ENCODE measurements around the gene GON4L.

The GON4L gene

DNA sequence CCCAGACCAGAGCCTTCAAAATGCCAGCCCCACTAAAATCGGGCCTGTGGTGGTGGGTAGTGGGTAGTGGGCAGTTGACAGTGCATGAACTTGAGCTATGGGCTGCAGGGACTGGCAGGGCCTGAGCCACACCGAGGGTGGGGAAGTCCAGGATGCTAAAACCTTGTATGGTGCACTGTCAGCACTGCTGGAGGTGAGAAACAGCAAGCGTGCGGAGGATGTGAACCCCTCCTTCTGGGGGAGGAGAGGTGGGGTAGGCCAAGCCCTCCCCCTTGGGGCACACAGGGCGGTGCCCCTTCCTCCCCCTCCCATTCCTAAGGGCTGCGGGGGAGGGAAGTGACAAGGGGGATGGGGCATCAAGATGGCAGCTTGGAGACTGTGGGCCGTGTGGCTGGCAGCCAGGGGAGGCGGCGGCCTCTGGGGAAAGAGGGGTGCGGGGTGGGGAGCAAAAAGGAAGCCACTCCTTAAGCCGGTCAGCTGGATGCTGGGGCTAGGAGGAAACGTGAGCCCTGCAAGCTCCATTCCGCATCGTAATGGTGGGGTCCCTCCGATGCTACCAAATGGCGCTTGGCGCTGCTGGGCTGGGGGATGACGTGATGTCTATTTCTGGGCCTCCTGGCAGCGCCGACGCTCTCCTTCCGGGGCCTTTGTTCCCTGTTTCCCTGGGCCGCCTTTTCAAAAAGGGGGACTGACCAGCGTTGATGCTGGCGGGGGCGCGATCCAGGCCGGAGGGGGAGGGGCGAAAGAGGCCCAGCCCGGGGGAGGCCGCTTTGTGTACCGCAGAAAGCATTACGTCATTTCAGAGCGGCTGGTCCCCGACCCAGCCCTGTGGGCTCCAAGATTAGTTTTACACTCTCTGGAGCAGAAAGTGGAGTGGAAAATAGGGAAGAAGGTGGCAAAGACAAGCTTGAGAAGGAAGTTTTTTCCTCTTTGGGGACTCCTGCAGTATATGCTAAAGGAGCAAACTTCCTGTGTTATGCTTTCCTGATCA lies 3.2 kb upstream of the GON4L start:
- Histone ChIP-seq H3K36me3 (ENCODE audit: control insufficient read depth in 4 of 4, insufficient read depth in 4 of 4, low read length in 3 of 4) (peaks cover 0 to 3% (median 1%) of the 10 kb centered on the region in 4 experiments), H3K27me3 (replicated peaks in 2 of 5; ENCODE audit: control insufficient read depth in 4 of 5, insufficient read depth in 5 of 5, low read length in 4 of 5) (no peaks in the 10 kb centered on the region), H3K4me1 (ENCODE audit: control extremely low read depth in 1 of 4, control insufficient read depth in 4 of 4, insufficient read depth in 4 of 4, low read length in 3 of 4) (peaks cover 8 to 42% (median 29%) of the 10 kb centered on the region in 4 experiments), H3K9me3 (ENCODE audit: control extremely low read depth in 1 of 5, control insufficient read depth in 4 of 5, insufficient read depth in 2 of 5, low read depth in 1 of 5, low read length in 4 of 5) (no peaks in the 10 kb centered on the region), H3K4me3 (ENCODE audit: control insufficient read depth in 1 of 7, extremely low read depth in 1 of 7, insufficient read depth in 4 of 7, low read depth in 2 of 7, low read length in 6 of 7) (peak overlapping the region; percentile 57 to 89 (median 75)), H3K27ac (ENCODE audit: insufficient read depth in 1 of 2, low read depth in 1 of 2, low read length in 2 of 2, poor library complexity in 1 of 2, severe bottlenecking in 2 of 2) (peak overlapping the region; percentile 86 to 93)
- peak; percentile 84 to 95 (median 93) for DNase-seq
- POLR2A ChIA-PET: interaction anchor here (0.6 to 1.3 kb wide), 5 partner anchors 9 to 49 kb away, joined by 3 to 4 read pairs (median 3); no protein-coding TSS in a partner anchor
- CTCF ChIA-PET: interaction anchor here (0.6 kb wide), 1 partner anchor 44 kb away, joined by 3 read pairs; no protein-coding TSS in a partner anchor
- 0% methylated on average over 31 of the region's 35 CpGs for WGBS (ENCODE audit: insufficient coverage)

DNA sequence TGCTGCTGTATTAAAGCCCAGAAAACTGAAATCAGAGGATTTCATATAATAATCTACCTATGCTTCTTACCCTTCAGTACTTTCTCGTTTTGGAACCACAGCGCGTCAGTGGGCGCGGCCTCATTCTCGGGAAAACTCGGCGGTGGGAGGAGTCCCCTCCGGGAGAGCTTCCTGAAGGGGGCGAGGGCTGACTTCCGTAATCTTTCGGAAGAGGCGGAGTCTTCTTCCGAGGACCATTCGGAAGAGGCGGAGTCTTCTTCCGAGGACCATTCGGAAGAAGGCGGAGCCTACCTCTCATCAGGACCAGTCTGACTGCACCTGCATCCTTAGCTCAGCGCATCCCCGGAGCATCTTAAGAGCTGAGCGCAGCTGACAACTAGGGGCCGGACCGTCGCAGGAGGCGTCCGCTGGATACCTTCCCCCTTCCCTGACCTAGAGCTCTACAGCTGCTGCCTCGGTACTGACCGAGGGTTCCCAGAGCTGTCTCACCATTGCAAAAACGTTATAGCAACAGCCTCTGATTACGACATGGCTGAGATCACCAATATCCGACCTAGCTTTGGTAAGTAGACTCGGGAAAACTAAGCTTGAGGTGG lies 2.3 kb upstream of the GON4L start, which contains the start of gene SYT11:
TSS of gene SYT11 (plus strand) at position 334 of the 596 bp plus-strand sequence. CDS start at position 529, 195 bp downstream.
- peak; percentile 95 to 97 (median 97) for DNase-seq
- H3K27ac ChIP-seq (ENCODE audit: insufficient read depth in 1 of 2, low read depth in 1 of 2, low read length in 2 of 2, poor library complexity in 1 of 2, severe bottlenecking in 2 of 2): peak within 1 kb of the TSS; percentile 86 to 93
- ChIA-PET CTCF (no interaction called here), POLR2A (interaction anchor here (0.7 to 1.3 kb wide), 5 partner anchors 8 to 50 kb away, joined by 3 to 5 read pairs (median 3); no protein-coding TSS in a partner anchor)
- H3K4me3 ChIP-seq (ENCODE audit: control insufficient read depth in 1 of 7, extremely low read depth in 1 of 7, insufficient read depth in 4 of 7, low read depth in 2 of 7, low read length in 6 of 7): peak within 1 kb of the TSS; percentile 57 to 89 (median 75)
- peaks cover 0 to 8% (median 5%) of the 10 kb centered on the region in 4 experiments for H3K36me3 ChIP-seq (ENCODE audit: control insufficient read depth in 4 of 4, insufficient read depth in 4 of 4, low read length in 3 of 4)
- no peaks in the 10 kb centered on the region for H3K27me3 ChIP-seq (replicated peaks in 2 of 5; ENCODE audit: control insufficient read depth in 4 of 5, insufficient read depth in 5 of 5, low read length in 4 of 5)
- peaks cover 8 to 42% (median 29%) of the 10 kb centered on the region in 4 experiments for H3K4me1 ChIP-seq (ENCODE audit: control extremely low read depth in 1 of 4, control insufficient read depth in 4 of 4, insufficient read depth in 4 of 4, low read length in 3 of 4)
- H3K9me3 ChIP-seq (ENCODE audit: control extremely low read depth in 1 of 5, control insufficient read depth in 4 of 5, insufficient read depth in 2 of 5, low read depth in 1 of 5, low read length in 4 of 5): no peaks in the 10 kb centered on the region
- 0% methylated on average over 33 of the region's 33 CpGs for WGBS (ENCODE audit: insufficient coverage)

DNA sequence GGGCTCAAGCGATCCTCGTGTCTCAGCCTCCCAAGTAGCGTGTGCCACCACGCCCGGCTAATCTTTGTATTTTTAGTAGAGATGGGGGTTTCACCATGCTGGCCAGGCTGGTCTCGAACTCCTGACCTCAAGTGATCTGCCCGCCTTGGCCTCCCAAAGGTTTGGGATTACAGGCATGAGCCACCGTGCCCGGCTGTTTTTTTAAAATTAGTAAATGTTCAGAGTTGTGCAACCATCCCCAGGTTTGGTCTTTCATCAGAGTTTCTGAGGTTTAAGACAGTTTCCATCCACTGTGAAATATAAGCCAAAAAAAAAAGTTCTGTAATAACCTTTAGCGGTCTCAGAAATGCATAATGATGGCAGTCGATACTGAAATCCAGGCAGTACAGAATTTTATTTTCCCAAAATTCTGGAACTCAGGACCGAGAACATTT lies 1.8 kb upstream of the GON4L start:
- ChIA-PET CTCF (interaction anchor here (0.8 kb wide), 1 partner anchor 609 kb away, joined by 4 read pairs; no protein-coding TSS in a partner anchor), POLR2A (interaction anchor here (0.7 to 1.0 kb wide), 3 partner anchors 7 to 46 kb away, joined by 3 to 5 read pairs (median 4); no protein-coding TSS in a partner anchor)
- no peaks in the 10 kb centered on the region for H3K27me3 ChIP-seq (replicated peaks in 2 of 5; ENCODE audit: control insufficient read depth in 4 of 5, insufficient read depth in 5 of 5, low read length in 4 of 5)
- H3K36me3 ChIP-seq (ENCODE audit: control insufficient read depth in 4 of 4, insufficient read depth in 4 of 4, low read length in 3 of 4): peaks cover 0 to 14% (median 6%) of the 10 kb centered on the region in 4 experiments
- H3K4me1 ChIP-seq (ENCODE audit: control extremely low read depth in 1 of 4, control insufficient read depth in 4 of 4, insufficient read depth in 4 of 4, low read length in 3 of 4): peaks cover 8 to 42% (median 29%) of the 10 kb centered on the region in 4 experiments
- WGBS (ENCODE audit: insufficient coverage): 37% methylated on average over 6 of the region's 12 CpGs
- H3K9me3 ChIP-seq (ENCODE audit: control extremely low read depth in 1 of 5, control insufficient read depth in 4 of 5, insufficient read depth in 2 of 5, low read depth in 1 of 5, low read length in 4 of 5): no peaks in the 10 kb centered on the region
- no peak for DNase-seq
- H3K27ac ChIP-seq (ENCODE audit: insufficient read depth in 1 of 2, low read depth in 1 of 2, low read length in 2 of 2, poor library complexity in 1 of 2, severe bottlenecking in 2 of 2): peak overlapping the region; percentile 56 to 83
- peak overlapping the region in 6 of 7 experiments; percentile 48 to 89 (median 76) for H3K4me3 ChIP-seq (ENCODE audit: control insufficient read depth in 1 of 7, extremely low read depth in 1 of 7, insufficient read depth in 4 of 7, low read depth in 2 of 7, low read length in 6 of 7)

DNA sequence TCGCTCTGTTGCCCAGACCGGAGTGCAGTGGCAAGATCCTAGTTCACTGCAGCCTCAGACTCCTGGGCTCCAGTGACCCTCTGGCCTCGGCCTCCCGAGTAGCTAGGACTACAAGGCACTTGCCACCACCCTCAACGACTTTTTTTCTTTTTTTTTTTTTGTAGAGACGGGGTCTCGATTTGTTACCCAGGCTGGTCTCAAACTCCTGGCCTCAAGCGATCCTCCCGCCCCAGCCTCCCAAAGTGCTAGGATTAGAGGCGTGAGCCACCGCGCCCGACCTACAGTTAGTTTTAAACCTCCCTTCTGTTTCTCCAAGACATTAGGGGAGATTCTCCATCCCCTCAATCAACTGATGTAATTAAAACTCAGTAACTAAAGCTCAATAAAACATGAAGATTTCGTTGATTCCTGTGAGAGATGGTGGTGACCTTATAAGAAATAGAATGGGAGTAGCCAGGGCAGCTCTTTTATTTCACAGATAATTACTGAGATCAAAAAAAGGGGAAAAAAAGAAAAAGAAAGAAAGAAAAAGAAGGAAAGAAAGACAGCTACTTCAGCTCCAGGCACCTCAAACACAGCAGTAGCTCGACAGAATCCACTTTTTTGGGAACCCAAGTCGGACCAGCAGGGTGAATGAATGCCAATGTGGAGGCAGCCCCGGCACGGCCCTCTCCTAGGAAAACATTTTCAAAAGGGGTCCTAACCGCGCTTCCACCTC lies 598 bp downstream of the GON4L start:
- ChIA-PET CTCF (interaction anchor here (0.7 to 1.0 kb wide), 2 partner anchors 15 to 26 kb away, joined by 3 read pairs; no protein-coding TSS in a partner anchor), POLR2A (interaction anchor here (1.5 kb wide), 1 partner anchor 53 kb away, joined by 5 read pairs; no protein-coding TSS in a partner anchor)
- peak overlapping the region; percentile 88 to 96 for H3K27ac ChIP-seq (ENCODE audit: insufficient read depth in 1 of 2, low read depth in 1 of 2, low read length in 2 of 2, poor library complexity in 1 of 2, severe bottlenecking in 2 of 2)
- H3K27me3 ChIP-seq (replicated peaks in 2 of 5; ENCODE audit: control insufficient read depth in 4 of 5, insufficient read depth in 5 of 5, low read length in 4 of 5): no peaks in the 10 kb centered on the region
- H3K4me3 ChIP-seq (ENCODE audit: control insufficient read depth in 1 of 7, extremely low read depth in 1 of 7, insufficient read depth in 4 of 7, low read depth in 2 of 7, low read length in 6 of 7): peak overlapping the region; percentile 56 to 94 (median 90)
- H3K4me1 ChIP-seq (ENCODE audit: control extremely low read depth in 1 of 4, control insufficient read depth in 4 of 4, insufficient read depth in 4 of 4, low read length in 3 of 4): peaks cover 8 to 42% (median 29%) of the 10 kb centered on the region in 4 experiments
- 43% methylated on average over 10 of the region's 20 CpGs for WGBS (ENCODE audit: insufficient coverage)
- no peak for DNase-seq
- no peaks in the 10 kb centered on the region for H3K9me3 ChIP-seq (ENCODE audit: control extremely low read depth in 1 of 5, control insufficient read depth in 4 of 5, insufficient read depth in 2 of 5, low read depth in 1 of 5, low read length in 4 of 5)
- H3K36me3 ChIP-seq (ENCODE audit: control insufficient read depth in 4 of 4, insufficient read depth in 4 of 4, low read length in 3 of 4): peaks cover 9 to 32% (median 21%) of the 10 kb centered on the region in 4 experiments

DNA sequence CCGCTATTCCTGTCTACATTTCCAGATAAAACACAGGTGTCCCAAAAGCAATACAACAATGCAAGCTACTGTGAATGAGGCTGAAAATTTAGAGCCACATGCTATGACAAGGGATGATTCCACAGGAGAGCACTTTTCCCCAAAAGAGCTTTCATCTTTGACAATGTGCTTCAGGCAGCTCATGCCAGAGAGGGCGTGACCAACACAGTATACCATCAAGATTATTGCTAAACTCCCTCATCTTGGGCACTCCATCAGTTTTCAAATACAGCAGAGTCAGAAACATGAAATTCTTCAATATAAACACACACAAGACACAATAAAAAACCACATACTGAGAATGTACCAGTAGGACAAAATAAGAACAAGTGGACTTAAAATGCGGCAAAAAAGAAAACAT lies 6.7 kb downstream of the GON4L start:
- POLR2A ChIA-PET: interaction anchor here (0.6 kb wide), 1 partner anchor 534 kb away, joined by 3 read pairs; no protein-coding TSS in a partner anchor
- Histone ChIP-seq H3K27me3 (replicated peaks in 2 of 5; ENCODE audit: control insufficient read depth in 4 of 5, insufficient read depth in 5 of 5, low read length in 4 of 5) (no peaks in the 10 kb centered on the region), H3K4me1 (ENCODE audit: control extremely low read depth in 1 of 4, control insufficient read depth in 4 of 4, insufficient read depth in 4 of 4, low read length in 3 of 4) (peaks cover 0 to 3% (median 1%) of the 10 kb centered on the region in 4 experiments), H3K4me3 (ENCODE audit: control insufficient read depth in 1 of 7, extremely low read depth in 1 of 7, insufficient read depth in 4 of 7, low read depth in 2 of 7, low read length in 6 of 7) (no peak overlapping the region), H3K36me3 (ENCODE audit: control insufficient read depth in 4 of 4, insufficient read depth in 4 of 4, low read length in 3 of 4) (peaks cover 22 to 49% (median 28%) of the 10 kb centered on the region in 4 experiments), H3K9me3 (ENCODE audit: control extremely low read depth in 1 of 5, control insufficient read depth in 4 of 5, insufficient read depth in 2 of 5, low read depth in 1 of 5, low read length in 4 of 5) (no peaks in the 10 kb centered on the region), H3K27ac (ENCODE audit: insufficient read depth in 1 of 2, low read depth in 1 of 2, low read length in 2 of 2, poor library complexity in 1 of 2, severe bottlenecking in 2 of 2) (peak overlapping the region in 1 of 2 experiments; percentile 34)
- CTCF ChIA-PET: interaction anchor here (1.3 kb wide), 1 partner anchor 29 kb away, joined by 3 read pairs; no protein-coding TSS in a partner anchor
- no peak for DNase-seq
- WGBS (ENCODE audit: insufficient coverage): 100% methylated on average over 1 of the region's 3 CpGs

DNA sequence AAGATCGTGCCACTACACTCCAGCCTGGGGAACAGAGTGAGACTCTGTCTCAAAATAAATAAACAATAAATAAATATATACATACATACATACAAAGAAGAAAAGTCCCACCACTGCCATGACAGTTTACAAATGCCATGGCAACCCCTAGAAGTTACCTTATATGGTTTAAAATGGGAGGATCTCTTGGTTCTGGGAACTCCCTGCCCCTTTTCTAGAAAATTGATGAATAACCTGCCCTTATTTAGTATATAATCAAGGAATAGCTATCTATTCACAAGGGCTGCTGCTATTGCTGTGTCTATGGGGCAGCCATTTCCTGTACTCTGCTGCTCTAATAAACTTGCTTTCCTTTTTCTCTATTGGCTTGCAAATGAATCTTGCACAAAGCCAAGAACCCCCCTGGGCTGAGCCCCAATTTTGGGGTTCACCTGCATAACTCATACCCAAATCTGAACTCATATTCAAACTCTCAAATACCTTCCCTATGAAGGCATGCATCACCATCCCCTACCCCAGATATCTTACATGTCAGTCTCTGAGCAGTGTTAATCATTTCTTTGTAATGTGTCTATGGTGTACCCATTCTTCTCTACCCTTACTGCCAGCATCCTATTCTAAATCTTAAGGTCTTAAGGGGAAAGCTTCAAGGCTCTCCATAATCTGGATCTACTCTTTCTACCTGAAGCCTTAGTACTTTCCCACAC lies 9.0 kb downstream of the GON4L start:
- Histone ChIP-seq H3K4me3 (ENCODE audit: control insufficient read depth in 1 of 7, extremely low read depth in 1 of 7, insufficient read depth in 4 of 7, low read depth in 2 of 7, low read length in 6 of 7) (no peak overlapping the region), H3K9me3 (ENCODE audit: control extremely low read depth in 1 of 5, control insufficient read depth in 4 of 5, insufficient read depth in 2 of 5, low read depth in 1 of 5, low read length in 4 of 5) (no peaks in the 10 kb centered on the region), H3K27ac (ENCODE audit: insufficient read depth in 1 of 2, low read depth in 1 of 2, low read length in 2 of 2, poor library complexity in 1 of 2, severe bottlenecking in 2 of 2) (no peak overlapping the region), H3K27me3 (replicated peaks in 2 of 5; ENCODE audit: control insufficient read depth in 4 of 5, insufficient read depth in 5 of 5, low read length in 4 of 5) (no peaks in the 10 kb centered on the region), H3K36me3 (ENCODE audit: control insufficient read depth in 4 of 4, insufficient read depth in 4 of 4, low read length in 3 of 4) (peaks cover 21 to 44% (median 37%) of the 10 kb centered on the region in 4 experiments), H3K4me1 (ENCODE audit: control extremely low read depth in 1 of 4, control insufficient read depth in 4 of 4, insufficient read depth in 4 of 4, low read length in 3 of 4) (peaks cover 0 to 9% (median 2%) of the 10 kb centered on the region in 4 experiments)
- DNase-seq: no peak
- no CpG with 5 or more reads among the region's 1 CpG for WGBS (ENCODE audit: insufficient coverage)
- CTCF ChIA-PET: no interaction called here
- POLR2A ChIA-PET: no interaction called here
